PC-9 (cell line): Measurements from ENCODE around the gene HEATR5B. TPM values are rescaled to one million over a fixed set of nuclear protein-coding genes. Genes with fewer than 3 reads are reported as not detected.

Source experiments
- BruUV-seq: library from RNA; stranded (reverse); fragments of 400-500 nt; replicated peaks from 2 replicates; lab custom pipeline; 2021; lab: Mats Ljungman, UMichigan
- CTCF ChIA-PET: fragments of 300-600 bp; sonication (Branson Sonifier 250); formaldehyde crosslinking; loops from one replicate; lab custom pipeline; 2022; ENCODE audit warnings: antibody characterized with exemption; lab: Charles Lee
- POLR2A ChIA-PET: fragments of 300-600 bp; sonication (Branson Sonifier 250); formaldehyde crosslinking; loops from one replicate; lab custom pipeline; 2022; ENCODE audit warnings: antibody characterized with exemption; ENCODE audit not compliant: unreplicated experiment; lab: Charles Lee
- DNase-seq, 2 experiments: peaks; one replicate each; pipeline versions ENCODE4 v3.0.0 to v3.0.0-alpha.2; 2015 to 2022; ENCODE audit warnings: mixed read lengths in 1 of 2
- H2AFZ ChIP-seq: fragments of 200-600 bp; sonication (generic); 2 replicates; pipeline ENCODE4 v1.8.1; 2017; ENCODE audit warnings: antibody characterized with exemption
- H3F3A ChIP-seq: fragments of 200-600 bp; sonication (generic); 2 replicates; pipeline ENCODE4 v1.8.1; 2017; ENCODE audit warnings: antibody characterized with exemption, mild to moderate bottlenecking, low read depth; ENCODE audit not compliant: insufficient read depth
- H3K27ac ChIP-seq: fragments of 200-600 bp; sonication (generic); 2 replicates; pipeline ENCODE4 v1.6.1; 2016; ENCODE audit warnings: mixed run types
- H3K27me3 ChIP-seq: fragments of 200-600 bp; sonication (generic); 2 replicates; pipeline ENCODE4 v1.6.1; 2016; ENCODE audit warnings: low read depth, mixed run types; ENCODE audit not compliant: insufficient read depth
- H3K36me3 ChIP-seq: fragments of 200-600 bp; sonication (generic); 2 replicates; pipeline ENCODE4 v1.6.1; 2016; ENCODE audit warnings: low read depth, mixed run types
- H3K4me1 ChIP-seq: fragments of 200-600 bp; sonication (generic); replicated peaks from 2 replicates; pipeline ENCODE4 v1.6.1; 2016; ENCODE audit warnings: mixed run types; ENCODE audit not compliant: insufficient read depth
- H3K4me2 ChIP-seq: fragments of 200-600 bp; sonication (generic); 2 replicates; pipeline ENCODE4 v1.6.1; 2017; ENCODE audit warnings: mixed run types
- H3K4me3 ChIP-seq: fragments of 200-600 bp; sonication (generic); 2 replicates; pipeline ENCODE4 v1.6.1; 2016; ENCODE audit warnings: mixed run types
- H3K79me2 ChIP-seq: fragments of 200-600 bp; sonication (generic); 2 replicates; pipeline ENCODE4 v1.6.1; 2017; ENCODE audit warnings: low read depth, mixed run types
- H3K9me2 ChIP-seq: fragments of 200-600 bp; sonication (generic); 2 replicates; pipeline ENCODE4 v1.8.1; 2017; ENCODE audit warnings: mild to moderate bottlenecking; ENCODE audit not compliant: insufficient read depth
- H3K9me3 ChIP-seq: fragments of 200-600 bp; sonication (generic); 2 replicates; pipeline ENCODE4 v1.8.1; 2016; ENCODE audit warnings: low read depth; ENCODE audit not compliant: insufficient read depth
- H4K20me1 ChIP-seq: fragments of 200-600 bp; sonication (generic); 2 replicates; pipeline ENCODE4 v1.8.1; 2017; ENCODE audit not compliant: insufficient read depth
- EZH2 ChIP-seq: fragments of 200-600 bp; sonication (generic); IDR thresholded peaks from 2 replicates; pipeline ENCODE4 v1.8.0; 2017; ENCODE audit warnings: antibody characterized with exemption, low read depth
- intact Hi-C: fragments of 100-400 bp; cut with micrococcal nuclease; formaldehyde crosslinking; loops from one replicate; pipeline ENCODE4 v1.10.0; 2022; ENCODE audit not compliant: unreplicated experiment
- total RNA-seq: library from RNA; stranded (reverse); gene quantifications from 2 replicates; pipeline ENCODE4 v1.2.3, GENCODE V29; 2021
- TF ChIP-seq, protein P1 (sequence below): fragments of 200-600 bp; sonication (generic); conservative IDR thresholded peaks from 2 replicates; pipeline ENCODE4 v1.6.1; 2017; ENCODE audit warnings: mixed run types, antibody characterized with exemption, mild to moderate bottlenecking, moderate library complexity

The HEATR5B gene
- total RNA-seq, 1 experiment from 2014 or later = 13.0 TPM

DNA sequence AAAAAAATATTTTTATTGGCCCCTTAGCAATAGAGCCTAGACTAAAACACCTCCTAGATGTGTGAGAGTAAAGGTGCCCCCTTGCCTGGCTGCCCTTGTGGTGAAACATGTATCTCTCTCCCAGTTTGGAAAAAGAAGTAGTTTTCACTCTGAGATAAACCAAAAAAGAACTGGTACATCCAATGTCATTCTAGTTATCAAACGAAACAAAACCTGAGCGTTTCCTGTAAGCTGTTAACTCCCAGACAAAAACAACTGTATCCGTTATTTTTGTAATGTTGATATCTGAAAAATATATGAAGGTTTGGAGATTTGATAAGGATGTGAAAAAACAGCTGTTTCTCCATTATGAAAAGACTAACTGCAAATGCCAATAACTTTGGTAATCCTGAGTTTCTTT is 24.3 kb downstream of the HEATR5B start:
- DNase-seq = no peak
- intact Hi-C loops = no loop called here
- no TSS peak for BruUV-seq

DNA sequence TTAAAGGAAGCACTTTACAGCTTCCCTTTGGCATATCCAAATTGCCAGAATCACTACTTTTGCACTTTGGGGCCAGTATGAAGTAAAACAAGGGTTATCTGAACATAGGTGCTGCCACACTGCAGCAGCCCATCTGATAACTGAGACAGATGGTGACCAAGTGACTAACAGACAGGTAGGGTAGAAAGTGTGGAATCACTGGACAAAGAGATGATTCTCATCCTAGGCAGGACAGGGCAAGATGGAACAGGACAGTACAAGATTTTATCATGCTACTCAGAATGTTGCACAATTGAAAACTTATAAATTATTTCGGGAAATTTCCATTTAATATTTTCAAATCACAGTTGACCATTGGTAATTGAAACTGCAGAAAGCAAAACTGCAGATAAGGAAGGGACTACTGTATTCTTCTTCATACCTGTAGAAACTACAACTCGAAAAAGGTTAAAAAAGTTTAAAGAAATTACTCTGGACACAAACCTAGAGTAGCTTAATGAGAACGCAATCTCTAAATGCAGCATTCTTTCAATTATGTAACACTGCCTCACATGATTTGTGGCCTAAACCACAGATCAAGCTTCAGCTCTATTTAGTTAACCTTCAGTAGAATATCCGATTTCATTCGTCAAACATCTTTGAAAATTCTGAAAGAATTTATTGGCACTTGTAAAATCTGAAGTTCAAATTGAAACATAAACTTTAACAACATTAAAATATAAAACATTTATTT is 31.4 kb downstream of the HEATR5B start:
- Histone ChIP-seq H3K9me2 (no peaks in the 10 kb centered on the region), H3F3A (no peaks in the 10 kb centered on the region), H3K27me3 (no peaks in the 10 kb centered on the region), H3K4me3 (no peak overlapping the region), H2AFZ (no peak overlapping the region), H3K9me3 (no peaks in the 10 kb centered on the region), H3K4me2 (no peak overlapping the region), H3K36me3 (peaks cover 25% of the 10 kb centered on the region; the same call in 1 of the 2 replicates), H3K79me2 (no peaks in the 10 kb centered on the region), H3K4me1 (no peaks in the 10 kb centered on the region), H4K20me1 (no peaks in the 10 kb centered on the region), H3K27ac (no peak overlapping the region)
- DNase-seq = no peak
- POLR2A ChIA-PET = no interaction called here
- no peak for TF ChIP-seq EZH2
- intact Hi-C loops = no loop called here
- CTCF ChIA-PET = no interaction called here
- BruUV-seq = no TSS peak

More for the DNA sequence above, 24.3 kb downstream of the HEATR5B start:
- H3K27ac ChIP-seq = no peak overlapping the region
- no peaks in the 10 kb centered on the region for H3K79me2 ChIP-seq
- H3K36me3 ChIP-seq = peaks cover 22% of the 10 kb centered on the region; the same call in 1 of the 2 replicates
- H3K4me2 ChIP-seq = no peak overlapping the region
- POLR2A ChIA-PET = no interaction called here
- H2AFZ ChIP-seq = no peak overlapping the region
- H3K4me1 ChIP-seq = no peaks in the 10 kb centered on the region
- no peaks in the 10 kb centered on the region for H3K9me2 ChIP-seq
- TF ChIP-seq, protein P1, sequence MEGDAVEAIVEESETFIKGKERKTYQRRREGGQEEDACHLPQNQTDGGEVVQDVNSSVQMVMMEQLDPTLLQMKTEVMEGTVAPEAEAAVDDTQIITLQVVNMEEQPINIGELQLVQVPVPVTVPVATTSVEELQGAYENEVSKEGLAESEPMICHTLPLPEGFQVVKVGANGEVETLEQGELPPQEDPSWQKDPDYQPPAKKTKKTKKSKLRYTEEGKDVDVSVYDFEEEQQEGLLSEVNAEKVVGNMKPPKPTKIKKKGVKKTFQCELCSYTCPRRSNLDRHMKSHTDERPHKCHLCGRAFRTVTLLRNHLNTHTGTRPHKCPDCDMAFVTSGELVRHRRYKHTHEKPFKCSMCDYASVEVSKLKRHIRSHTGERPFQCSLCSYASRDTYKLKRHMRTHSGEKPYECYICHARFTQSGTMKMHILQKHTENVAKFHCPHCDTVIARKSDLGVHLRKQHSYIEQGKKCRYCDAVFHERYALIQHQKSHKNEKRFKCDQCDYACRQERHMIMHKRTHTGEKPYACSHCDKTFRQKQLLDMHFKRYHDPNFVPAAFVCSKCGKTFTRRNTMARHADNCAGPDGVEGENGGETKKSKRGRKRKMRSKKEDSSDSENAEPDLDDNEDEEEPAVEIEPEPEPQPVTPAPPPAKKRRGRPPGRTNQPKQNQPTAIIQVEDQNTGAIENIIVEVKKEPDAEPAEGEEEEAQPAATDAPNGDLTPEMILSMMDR = no peak
- TF ChIP-seq EZH2 = no peak
- H3K9me3 ChIP-seq = no peaks in the 10 kb centered on the region
- no peaks in the 10 kb centered on the region for H3K27me3 ChIP-seq
- CTCF ChIA-PET = no interaction called here
- no peaks in the 10 kb centered on the region for H3F3A ChIP-seq
- no peaks in the 10 kb centered on the region for H4K20me1 ChIP-seq
- no peak overlapping the region for H3K4me3 ChIP-seq

DNA sequence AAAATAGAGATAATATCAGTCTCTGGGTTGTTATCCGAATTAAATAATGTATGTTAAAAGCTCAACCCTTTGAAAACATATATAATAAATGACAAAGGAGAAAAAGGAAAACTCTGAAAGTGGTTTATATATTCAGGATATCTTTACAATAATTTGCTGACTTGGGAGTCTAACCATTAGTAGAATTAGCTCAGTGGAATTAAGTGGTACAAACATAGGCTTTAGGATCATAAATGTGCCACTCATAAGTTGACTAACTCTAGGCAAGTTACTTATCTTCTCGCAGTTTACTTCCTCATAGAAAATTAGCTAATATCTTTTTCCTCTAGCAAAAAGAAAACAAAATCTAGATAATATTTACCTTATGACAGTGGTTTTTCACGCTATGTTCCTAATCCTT is 44.6 kb downstream of the HEATR5B start:
- intact Hi-C loops = no loop called here
- Histone ChIP-seq H3K27me3 (no peaks in the 10 kb centered on the region), H3K4me1 (no peaks in the 10 kb centered on the region), H3K9me3 (no peaks in the 10 kb centered on the region), H3F3A (no peaks in the 10 kb centered on the region), H3K79me2 (no peaks in the 10 kb centered on the region), H4K20me1 (no peaks in the 10 kb centered on the region), H3K4me3 (no peak overlapping the region), H3K36me3 (peaks cover 12% of the 10 kb centered on the region; the same call in 1 of the 2 replicates), H3K27ac (no peak overlapping the region), H3K4me2 (no peak overlapping the region), H3K9me2 (no peaks in the 10 kb centered on the region), H2AFZ (no peak overlapping the region)
- DNase-seq = no peak
- TF ChIP-seq, protein P1 = no peak
- no peak for TF ChIP-seq EZH2
- BruUV-seq = no TSS peak
- CTCF ChIA-PET = no interaction called here
- POLR2A ChIA-PET = no interaction called here
